HG02610 (cell line): ENCODE results near the gene E2F2.
"Not testable (repeated sequence)": the region's sequence is repeated elsewhere in the genome, so short reads cannot be mapped to it uniquely, and the experiment has no call there.

Source experiments
- ATAC-seq: cut with Tn5 transposase; IDR thresholded peaks from one replicate; pipeline ENCODE4 v1.9.1; 2021; ENCODE audit warnings: mild to moderate bottlenecking, moderate library complexity; ENCODE audit not compliant: unreplicated experiment

The E2F2 gene

GRCh38 chr1:23525558-23526250 lies 5.3 kb downstream of the E2F2 start:
- peak; percentile 35 for ATAC-seq

- ATAC-seq: no peak
These were observed 6.2 kb downstream of the E2F2 start for GRCh38 chr1:23524716-23525401.

GRCh38 chr1:23524163-23524562 lies 6.9 kb downstream of the E2F2 start:
- ATAC-seq: no peak

DNA sequence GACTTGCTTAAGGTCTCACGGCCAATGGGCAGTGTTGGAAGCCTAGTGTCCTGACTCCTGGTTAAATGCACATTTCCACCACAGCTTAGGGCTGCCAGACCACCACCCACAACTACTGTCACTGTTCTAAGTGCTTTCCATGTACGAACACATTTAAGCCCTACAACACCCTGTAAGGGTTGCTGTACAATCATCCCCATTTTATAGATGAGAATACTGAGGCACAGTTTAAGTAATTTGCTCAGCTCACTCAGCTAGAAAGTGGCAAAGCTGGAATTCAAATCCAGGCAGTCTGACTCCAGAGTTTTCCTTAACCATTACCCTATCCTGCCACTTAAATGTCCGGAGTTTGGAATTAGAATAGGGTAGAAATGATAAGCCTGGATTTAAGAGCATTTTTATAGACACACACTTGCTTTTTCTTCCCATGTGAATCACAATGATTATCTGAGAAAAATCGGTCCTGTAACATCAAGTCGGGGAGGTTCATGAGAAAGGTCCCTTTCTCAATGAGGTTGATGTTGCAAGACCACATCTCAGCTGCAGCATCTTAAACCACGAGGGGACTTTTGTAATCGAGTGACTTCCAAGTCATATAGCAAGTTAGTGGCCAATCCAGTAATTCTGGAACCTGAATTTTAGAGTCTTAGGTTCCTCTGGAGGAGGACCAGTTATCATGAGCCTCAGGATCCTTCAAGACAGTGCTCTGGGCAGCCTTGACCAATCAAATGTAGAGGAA lies 8.6 kb downstream of the E2F2 start:
- no peak for ATAC-seq

GRCh38 chr1:23521588-23521987 lies 9.4 kb downstream of the E2F2 start:
- ATAC-seq: no peak

GRCh38 chr1:23517581-23517980 lies 13.5 kb downstream of the E2F2 start:
- ATAC-seq: no peak

- ATAC-seq: no peak
These were observed 15.1 kb downstream of the E2F2 start for GRCh38 chr1:23515905-23516304.

GRCh38 chr1:23514111-23514679 lies 16.8 kb downstream of the E2F2 start:
- ATAC-seq: no peak

GRCh38 chr1:23509896-23510295 lies 21.1 kb downstream of the E2F2 start:
- no peak for ATAC-seq

DNA sequence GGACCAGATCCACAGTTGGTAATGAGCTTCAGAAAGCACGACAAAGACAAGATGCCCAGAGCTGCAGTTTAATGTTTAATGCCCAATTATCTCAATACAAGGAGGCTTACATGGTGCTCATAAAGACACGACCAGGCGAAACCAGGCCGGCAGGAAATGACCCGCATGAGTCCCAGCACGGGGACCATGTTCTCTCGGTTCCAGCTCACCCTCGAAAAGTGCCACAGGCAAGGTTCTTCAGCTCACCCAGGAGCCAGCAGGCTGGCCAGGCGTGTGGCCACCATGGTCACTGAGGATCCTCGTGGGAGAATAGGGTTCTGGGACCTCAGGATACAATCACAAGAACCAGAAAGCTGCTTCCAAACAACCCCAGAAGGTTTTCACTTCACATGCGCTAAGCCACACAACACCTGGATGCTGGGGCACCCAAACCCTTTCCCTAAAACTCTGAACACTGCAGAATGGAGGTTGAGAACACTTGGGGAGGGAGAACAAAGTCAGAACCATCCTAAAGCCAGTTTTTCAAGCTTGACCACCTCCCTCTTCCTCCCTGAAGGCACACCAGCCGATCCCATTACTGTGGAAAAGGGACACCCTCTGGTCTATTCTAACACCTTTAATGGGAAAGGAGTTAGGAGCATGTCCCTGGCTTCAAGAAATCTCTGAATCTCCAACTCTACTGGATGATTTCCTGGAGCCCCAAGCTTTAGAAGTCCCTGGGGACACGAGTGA lies 24.5 kb downstream of the E2F2 start:
- no peak for ATAC-seq

DNA sequence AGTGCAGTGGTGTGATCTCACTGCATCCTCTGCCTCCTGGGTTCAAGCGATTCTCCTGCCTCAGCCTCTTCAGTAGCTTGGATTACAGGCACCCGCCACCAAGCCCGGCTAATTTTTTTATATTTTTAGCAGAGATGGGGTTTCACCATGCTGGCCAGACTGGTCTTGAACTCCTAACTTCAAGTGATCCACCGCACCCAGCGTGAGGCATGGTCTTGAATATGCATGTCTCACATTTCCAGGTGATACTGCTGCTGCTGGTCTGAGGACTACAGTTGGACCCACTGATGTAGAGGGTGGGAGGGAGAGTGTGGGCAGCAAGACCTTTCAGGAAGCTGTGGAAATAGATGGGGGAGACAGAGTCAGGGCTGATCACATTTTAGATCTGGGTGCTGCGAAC lies 25.2 kb downstream of the E2F2 start:
- no peak for ATAC-seq

DNA sequence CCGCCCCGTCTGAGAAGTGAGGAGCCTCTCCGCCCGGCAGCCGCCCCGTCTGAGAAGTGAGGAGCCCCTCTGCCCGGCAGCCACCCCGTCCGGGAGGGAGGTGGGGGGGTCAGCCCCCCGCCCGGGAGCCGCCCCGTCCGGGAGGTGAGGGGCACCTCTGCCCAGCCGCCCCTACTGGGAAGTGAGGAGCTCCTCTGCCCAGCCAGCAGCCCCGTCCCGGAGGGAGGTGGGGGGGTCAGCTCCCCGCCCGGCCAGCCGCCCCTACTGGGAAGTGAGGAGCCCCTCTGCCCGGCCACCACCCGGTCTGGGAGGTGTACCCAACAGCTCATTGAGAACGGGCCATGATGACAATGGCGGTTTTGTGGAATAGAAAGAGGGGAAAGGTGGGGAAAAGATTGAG lies 26.9 kb downstream of the E2F2 start:
- not testable (repeated sequence) for ATAC-seq

GRCh38 chr1:23502951-23503350 lies 28.1 kb downstream of the E2F2 start:
- ATAC-seq: no peak

GRCh38 chr1:23500466-23500865 lies 30.6 kb downstream of the E2F2 start:
- no peak for ATAC-seq

DNA sequence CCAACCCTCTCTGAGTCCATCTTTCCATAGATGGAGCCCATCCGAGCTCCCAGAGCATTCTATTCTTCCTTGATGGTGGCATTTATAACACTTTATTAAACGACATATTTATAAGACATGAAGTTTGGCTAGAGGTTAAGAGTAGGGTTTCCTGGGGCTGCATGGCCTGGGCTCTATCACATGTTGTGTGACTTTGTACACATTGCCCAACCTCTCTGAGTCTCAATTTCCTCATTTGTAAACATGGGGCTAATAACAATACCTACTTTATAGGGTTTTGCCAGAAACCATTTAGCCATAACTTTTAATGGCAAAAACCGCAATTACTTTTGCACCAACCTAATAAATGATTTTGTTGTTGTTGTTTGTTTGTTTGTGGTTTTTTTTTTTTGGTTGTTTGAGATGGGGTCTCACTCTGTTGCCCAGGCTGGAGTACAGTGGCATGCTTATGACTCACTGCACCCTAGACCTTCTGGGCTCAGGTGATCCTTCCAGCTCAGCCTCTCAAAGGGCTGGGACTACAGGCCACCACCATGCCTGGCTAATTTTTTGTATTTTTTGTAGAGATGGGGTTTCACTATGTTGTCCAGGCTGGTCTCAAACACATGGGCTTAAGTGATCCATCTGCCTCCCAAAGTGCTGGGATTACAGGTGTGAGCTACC lies 33.1 kb downstream of the E2F2 start:
- ATAC-seq: no peak

GRCh38 chr1:23496490-23497181 lies 34.4 kb downstream of the E2F2 start:
- ATAC-seq: no peak

DNA sequence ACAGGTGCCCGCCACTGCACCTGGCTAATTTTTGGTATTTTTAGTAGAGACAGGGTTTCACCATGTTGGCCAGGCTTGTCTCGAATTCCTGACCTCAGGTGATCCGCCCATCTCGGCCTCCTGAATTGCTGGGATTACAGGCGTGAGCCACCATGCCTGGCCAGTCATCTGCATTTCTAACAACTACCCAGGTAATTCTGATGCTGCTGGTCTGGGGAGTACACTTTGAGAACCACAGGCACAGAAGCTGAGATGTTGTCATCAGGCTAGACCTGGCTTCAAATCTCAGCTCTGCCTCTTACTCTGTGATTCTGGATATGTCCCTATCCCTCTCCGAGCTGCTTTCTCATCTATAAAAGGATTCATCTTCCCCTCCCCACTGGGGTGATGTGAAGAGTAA lies 36.2 kb downstream of the E2F2 start:
- ATAC-seq: not testable (repeated sequence)

DNA sequence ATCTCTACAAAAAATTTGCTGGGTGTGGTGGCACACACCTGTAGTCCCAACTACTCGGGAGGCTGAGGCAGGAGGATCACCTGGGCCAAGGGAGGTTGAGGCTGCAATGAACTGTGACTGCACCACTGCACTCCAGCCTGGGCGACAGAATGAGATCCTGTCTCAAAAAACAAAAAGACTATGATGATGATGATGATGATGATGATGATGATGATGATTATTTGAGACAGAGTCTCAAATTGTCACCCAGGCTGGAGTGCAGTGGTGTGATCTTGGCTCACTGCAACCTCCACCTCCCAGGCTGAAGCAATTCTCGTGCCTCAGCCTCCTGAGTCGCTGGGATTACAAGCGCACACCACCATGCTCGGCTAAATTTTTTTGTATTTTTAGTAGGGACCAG lies 38.3 kb downstream of the E2F2 start:
- ATAC-seq: not testable (repeated sequence)

- ATAC-seq: no peak
These were observed 38.8 kb downstream of the E2F2 start for GRCh38 chr1:23492132-23492720.
